ENCODE results near the gene PRSS50. TPM values are rescaled to one million over a fixed set of nuclear protein-coding genes. Genes with fewer than 3 reads are reported as not detected.

Gene PRSS50
- total RNA-seq, 2 donors from 2014 or later = 0.28 to 0.54 TPM

DNA sequence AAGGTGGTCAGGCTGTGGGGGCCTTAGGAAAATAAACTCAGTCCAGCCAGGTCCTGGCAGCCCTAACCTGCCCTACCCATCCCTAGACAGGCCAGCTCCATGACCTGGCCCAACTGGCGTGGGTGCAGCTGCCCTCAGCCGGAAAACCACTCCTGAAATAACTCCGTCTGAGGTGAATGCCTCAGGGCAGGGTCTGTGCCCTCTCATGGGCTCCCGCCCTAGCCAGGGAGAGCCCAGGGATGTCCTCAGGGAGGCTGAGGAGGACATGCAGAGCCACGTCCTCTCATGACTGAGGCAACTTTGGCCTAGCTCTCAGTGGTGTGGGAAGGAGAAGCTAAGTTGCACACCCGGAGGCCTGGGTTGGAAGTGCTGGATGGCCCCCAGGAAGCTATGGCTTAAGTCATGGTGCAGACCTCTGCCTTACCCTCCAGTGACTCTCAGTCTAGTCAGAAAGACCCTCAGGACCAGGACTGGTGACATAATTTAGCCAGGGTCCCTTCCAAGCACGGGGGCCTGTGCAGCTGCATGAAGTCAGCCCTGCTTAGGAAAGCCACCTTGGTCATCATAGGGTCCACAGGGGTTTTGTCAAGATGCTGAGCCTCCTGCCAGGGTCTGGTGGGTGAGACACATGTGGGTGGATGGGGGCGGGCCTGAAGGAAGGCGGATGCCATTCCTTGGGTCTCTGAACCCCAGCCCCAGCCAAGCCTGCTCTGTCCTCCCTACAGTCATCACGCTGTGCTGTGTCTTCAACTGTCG is 9.1 kb downstream of the PRSS50 start:
- ATAC-seq (ENCODE audit: insufficient number of reproducible peaks, low FRiP score, low read depth) (no peak), DNase-seq (ENCODE audit: low spot score) (no peak)
- no peaks in the 10 kb centered on the region for H3K27me3 ChIP-seq (replicated peaks; ENCODE audit: insufficient read depth)
- no peak overlapping the region for H3K4me3 ChIP-seq
- H3K4me1 ChIP-seq (ENCODE audit: control insufficient read depth in 1 of 2, low read depth in 2 of 2) = no peaks in the 10 kb centered on the region
- TF ChIP-seq, protein P1, sequence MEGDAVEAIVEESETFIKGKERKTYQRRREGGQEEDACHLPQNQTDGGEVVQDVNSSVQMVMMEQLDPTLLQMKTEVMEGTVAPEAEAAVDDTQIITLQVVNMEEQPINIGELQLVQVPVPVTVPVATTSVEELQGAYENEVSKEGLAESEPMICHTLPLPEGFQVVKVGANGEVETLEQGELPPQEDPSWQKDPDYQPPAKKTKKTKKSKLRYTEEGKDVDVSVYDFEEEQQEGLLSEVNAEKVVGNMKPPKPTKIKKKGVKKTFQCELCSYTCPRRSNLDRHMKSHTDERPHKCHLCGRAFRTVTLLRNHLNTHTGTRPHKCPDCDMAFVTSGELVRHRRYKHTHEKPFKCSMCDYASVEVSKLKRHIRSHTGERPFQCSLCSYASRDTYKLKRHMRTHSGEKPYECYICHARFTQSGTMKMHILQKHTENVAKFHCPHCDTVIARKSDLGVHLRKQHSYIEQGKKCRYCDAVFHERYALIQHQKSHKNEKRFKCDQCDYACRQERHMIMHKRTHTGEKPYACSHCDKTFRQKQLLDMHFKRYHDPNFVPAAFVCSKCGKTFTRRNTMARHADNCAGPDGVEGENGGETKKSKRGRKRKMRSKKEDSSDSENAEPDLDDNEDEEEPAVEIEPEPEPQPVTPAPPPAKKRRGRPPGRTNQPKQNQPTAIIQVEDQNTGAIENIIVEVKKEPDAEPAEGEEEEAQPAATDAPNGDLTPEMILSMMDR (IDR thresholded peaks at IDR 0.05) = no peak
- no peaks in the 10 kb centered on the region for H3K36me3 ChIP-seq
- no peak overlapping the region for H3K27ac ChIP-seq
- H3K9me3 ChIP-seq = no peaks in the 10 kb centered on the region

DNA sequence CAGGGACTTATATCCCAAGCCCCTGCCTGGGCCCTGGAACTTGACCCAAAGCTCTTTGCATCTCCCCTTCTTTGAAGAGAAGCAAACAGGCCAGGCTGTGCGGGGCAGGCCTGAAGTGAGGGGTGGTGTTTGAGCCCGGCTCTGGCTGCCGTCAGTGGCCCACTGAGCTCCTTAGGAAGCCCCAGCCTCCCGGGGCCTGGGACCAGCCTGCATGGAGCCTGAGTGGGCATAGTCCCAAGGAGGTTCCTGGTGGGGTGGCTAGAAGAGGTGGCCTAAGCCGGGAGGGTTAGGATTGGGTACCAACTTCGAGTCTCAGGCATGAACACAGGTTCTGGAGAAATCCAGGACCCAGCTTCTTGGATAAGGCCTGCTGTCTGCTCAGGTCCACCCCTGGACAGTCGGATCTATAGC is 10.1 kb downstream of the PRSS50 start:
- Histone ChIP-seq H3K4me3 (no peak overlapping the region), H3K27ac (no peak overlapping the region), H3K27me3 (replicated peaks; ENCODE audit: insufficient read depth) (no peaks in the 10 kb centered on the region), H3K4me1 (ENCODE audit: control insufficient read depth in 1 of 2, low read depth in 2 of 2) (no peaks in the 10 kb centered on the region), H3K36me3 (no peaks in the 10 kb centered on the region), H3K9me3 (no peaks in the 10 kb centered on the region)
- ATAC-seq (ENCODE audit: insufficient number of reproducible peaks, low FRiP score, low read depth) (no peak), DNase-seq (ENCODE audit: low spot score) (no peak)
- TF ChIP-seq, protein P1 (IDR thresholded peaks at IDR 0.05) = no peak

DNA sequence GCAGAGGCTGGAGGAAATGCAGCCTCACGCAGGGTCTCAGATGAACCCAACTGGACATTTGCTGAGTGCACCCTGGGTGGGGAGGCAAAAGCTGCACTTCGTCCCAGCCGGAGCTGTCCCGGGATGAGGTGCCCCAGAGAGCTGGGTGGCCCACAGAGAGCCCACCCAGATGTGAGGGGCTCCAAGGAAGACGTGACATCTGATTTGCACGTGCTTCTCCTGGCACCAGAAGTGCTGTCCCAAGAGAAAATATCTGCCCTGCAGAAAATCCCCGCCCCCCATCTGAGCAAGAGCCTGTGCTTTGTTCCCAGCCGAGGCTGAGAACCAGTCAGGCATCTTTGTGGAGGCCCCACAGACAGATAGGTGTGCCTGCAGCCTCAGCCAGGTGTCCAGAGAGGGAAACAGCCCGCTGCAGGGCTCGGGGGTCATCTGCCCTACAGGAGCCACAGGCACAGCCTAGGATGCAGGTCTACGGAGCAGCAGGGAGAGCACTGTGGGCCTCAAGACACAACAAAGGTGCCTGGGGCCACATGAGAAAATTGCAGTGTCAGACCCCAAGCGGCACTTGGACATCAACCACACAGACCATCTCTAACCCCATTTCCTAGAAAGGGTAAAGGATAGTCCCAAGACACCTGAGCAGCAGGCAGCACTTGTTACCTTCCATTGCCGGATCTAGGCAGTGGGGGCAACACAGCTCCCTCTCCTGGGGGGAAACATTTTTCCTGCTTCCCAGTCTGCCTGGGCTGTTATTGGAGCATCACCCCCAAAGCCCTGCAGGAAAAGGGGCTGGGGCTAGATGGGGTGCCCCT is 10.7 kb downstream of the PRSS50 start:
- H3K27me3 ChIP-seq (replicated peaks; ENCODE audit: insufficient read depth) = no peaks in the 10 kb centered on the region
- H3K27ac ChIP-seq = no peak overlapping the region
- TF ChIP-seq, protein P1 (IDR thresholded peaks at IDR 0.05) = no peak
- peaks cover 0 to 1% of the 10 kb centered on the region in 2 donors for H3K4me1 ChIP-seq (ENCODE audit: control insufficient read depth in 1 of 2, low read depth in 2 of 2)
- no peak overlapping the region for H3K4me3 ChIP-seq
- H3K36me3 ChIP-seq = no peaks in the 10 kb centered on the region
- H3K9me3 ChIP-seq = no peaks in the 10 kb centered on the region
- no peak for ATAC-seq (ENCODE audit: insufficient number of reproducible peaks, low FRiP score, low read depth)
- no peak for DNase-seq (ENCODE audit: low spot score)

DNA sequence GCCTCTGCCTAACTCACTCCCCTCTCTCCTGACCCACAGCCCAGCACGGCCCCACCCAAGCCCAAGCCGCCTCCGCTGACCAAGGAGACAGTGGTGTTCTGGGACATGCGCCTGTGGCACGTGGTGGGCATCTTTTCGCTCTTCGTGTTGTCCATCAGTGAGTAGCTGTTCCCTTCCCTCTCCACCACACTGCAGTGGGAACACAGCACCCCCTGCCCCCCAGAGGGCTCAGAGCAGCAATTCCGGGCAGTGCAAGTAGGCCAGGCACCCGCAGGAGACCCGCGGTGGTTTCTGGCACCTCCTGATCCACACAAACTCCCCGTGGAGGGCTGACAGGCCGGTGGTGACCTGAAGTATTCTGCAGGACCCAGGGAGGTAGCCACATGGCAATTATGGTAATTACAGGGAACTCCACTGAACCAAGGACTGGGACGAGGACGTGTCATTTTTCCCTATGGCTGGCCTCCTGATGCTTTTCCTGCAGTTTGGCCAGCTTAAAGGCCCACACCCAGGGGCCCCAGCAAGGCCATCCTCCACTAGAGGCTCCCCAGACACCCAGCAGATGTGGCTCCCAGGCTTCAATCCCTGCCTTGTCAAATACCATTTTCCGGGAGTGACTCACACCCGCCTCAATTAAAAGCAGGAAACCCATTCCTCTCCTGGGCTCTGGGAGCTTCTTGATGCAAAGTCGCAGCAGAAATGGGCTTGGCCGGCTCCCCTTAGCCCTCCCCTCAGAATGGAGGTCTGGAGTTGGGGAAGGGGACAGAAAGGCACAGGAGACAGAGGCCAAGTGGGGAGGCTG is 11.7 kb downstream of the PRSS50 start:
- Histone ChIP-seq H3K27ac (no peak overlapping the region), H3K4me3 (no peak overlapping the region), H3K9me3 (no peaks in the 10 kb centered on the region), H3K4me1 (ENCODE audit: control insufficient read depth in 1 of 2, low read depth in 2 of 2) (peaks cover 0 to 9% of the 10 kb centered on the region in 2 donors), H3K27me3 (replicated peaks; ENCODE audit: insufficient read depth) (no peaks in the 10 kb centered on the region), H3K36me3 (no peaks in the 10 kb centered on the region)
- TF ChIP-seq, protein P1 (IDR thresholded peaks at IDR 0.05) = no peak
- ATAC-seq (ENCODE audit: insufficient number of reproducible peaks, low FRiP score, low read depth) (no peak), DNase-seq (ENCODE audit: low spot score) (no peak)
